K562 (cell line): Measurements from ENCODE around the gene RAB40B. TPM values are rescaled to one million over a fixed set of nuclear protein-coding genes. Genes with fewer than 3 reads are reported as not detected.

Experiments
- ATF1 ChIP-seq, 2 experiments: fragments of 450-650 bp in 1 of 2; IDR thresholded peaks; 2 replicates each; pipeline ENCODE4 v1.6.1; 2016; ENCODE audit warnings: missing compliant biosample characterization in 1 of 2, missing genetic modification characterization in 1 of 2
- CBX3 ChIP-seq, 2 experiments: IDR thresholded peaks; 1 replicate in 1 of 2; 2 replicates in 1 of 2; pipeline ENCODE4 v1.6.1; 2012; ENCODE audit warnings: inconsistent platforms in 2 of 2, low read length in 2 of 2, borderline replicate concordance in 1 of 2, control low read depth in 1 of 2
- CBX8 ChIP-seq: fragments of 200-600 bp; sonication (generic); IDR thresholded peaks from 2 replicates; pipeline ENCODE4 v1.6.1; 2012; ENCODE audit warnings: borderline replicate concordance, mixed run types, low read depth, mild to moderate bottlenecking, moderate library complexity, mixed read lengths, low read length, control low read depth, inconsistent platforms; ENCODE audit not compliant: poor library complexity, severe bottlenecking; ENCODE audit errors: extremely low read depth
- CEBPG ChIP-seq, 3 experiments: fragments of 200-800 bp in 1 of 3; sonication (Bioruptor generic) in 1 of 3; sonication (generic) in 1 of 3; formaldehyde crosslinking in 1 of 3; IDR thresholded peaks in 2 of 3; conservative IDR thresholded peaks in 1 of 3; 2 replicates each; pipeline versions ENCODE4 v1.6.1 to v1.8.0; 2016 to 2022; ENCODE audit warnings: missing compliant biosample characterization in 2 of 3, missing genetic modification characterization in 2 of 3, mild to moderate bottlenecking in 1 of 3, missing genetic modification reagents in 1 of 3
- CREB1 ChIP-seq, 2 experiments: sonication (generic) in 1 of 2; formaldehyde crosslinking in 1 of 2; IDR thresholded peaks; 2 replicates each; pipeline versions ENCODE4 v1.6.1 to v1.8.0; 2012 to 2022; ENCODE audit warnings: inconsistent platforms in 1 of 2, mild to moderate bottlenecking in 1 of 2, missing genetic modification reagents in 1 of 2, moderate library complexity in 1 of 2
- CTBP1 ChIP-seq: fragments of 450-650 bp; IDR thresholded peaks from 2 replicates; pipeline ENCODE4 v1.6.1; 2016; ENCODE audit warnings: borderline replicate concordance
- ETV1 ChIP-seq: fragments of 450-650 bp; conservative IDR thresholded peaks from 2 replicates; pipeline ENCODE4 v1.6.1; 2016; ENCODE audit warnings: missing genetic modification characterization, control low read depth, low read depth, missing compliant biosample characterization
- ETV5 ChIP-seq: sonication (generic); formaldehyde crosslinking; IDR thresholded peaks from 2 replicates; pipeline ENCODE4 v1.4.0; 2020; ENCODE audit warnings: low read depth, mild to moderate bottlenecking, missing genetic modification reagents
- HMBOX1 ChIP-seq: sonication (generic); IDR thresholded peaks from 2 replicates; pipeline ENCODE4 v1.6.1; 2016
- IFI16 ChIP-seq: fragments of 250-450 bp; sonication (Bioruptor Pico); IDR thresholded peaks from 2 replicates; pipeline ENCODE4 v2.1.2; 2022; ENCODE audit warnings: mild to moderate bottlenecking, inconsistent platforms
- ILK ChIP-seq: fragments of 450-650 bp; IDR thresholded peaks from 2 replicates; pipeline ENCODE4 v1.6.1; 2016; ENCODE audit warnings: missing genetic modification characterization, low read depth, mild to moderate bottlenecking, missing compliant biosample characterization, moderate library complexity, borderline replicate concordance
- IRF1 ChIP-seq: sonication (generic); formaldehyde crosslinking; IDR thresholded peaks from 2 replicates; pipeline ENCODE4 v1.8.0; 2022; ENCODE audit warnings: missing genetic modification reagents, mild to moderate bottlenecking, borderline replicate concordance
- MAFG ChIP-seq: fragments of 450-650 bp; conservative IDR thresholded peaks from 2 replicates; pipeline ENCODE4 v1.6.1; 2016; ENCODE audit warnings: missing genetic modification characterization, missing compliant biosample characterization
- MTA3 ChIP-seq: fragments of 450-650 bp; formaldehyde crosslinking; IDR thresholded peaks from 2 replicates; pipeline ENCODE4 v1.6.1; 2017; ENCODE audit warnings: mild to moderate bottlenecking, borderline replicate concordance
- RB1 ChIP-seq: fragments of 450-650 bp; IDR thresholded peaks from 2 replicates; pipeline ENCODE4 v1.6.1; 2017; ENCODE audit warnings: low read depth, mild to moderate bottlenecking
- SMARCA4 ChIP-seq: fragments of 450-650 bp; IDR thresholded peaks from 2 replicates; pipeline ENCODE4 v1.6.1; 2016
- SMARCB1 ChIP-seq: IDR thresholded peaks from 2 replicates; pipeline ENCODE4 v1.6.1; 2011; ENCODE audit warnings: improper control_type of control experiment, low read depth; ENCODE audit not compliant: insufficient read length
- SOX6 ChIP-seq: fragments of 450-650 bp; IDR thresholded peaks from 2 replicates; pipeline ENCODE4 v1.6.1; 2014; ENCODE audit warnings: mild to moderate bottlenecking
- SRSF3 ChIP-seq: fragments of 200-400 bp; formaldehyde crosslinking; IDR thresholded peaks from 2 replicates; pipeline ENCODE4 v1.6.1; 2016; ENCODE audit warnings: mild to moderate bottlenecking, low read length, moderate library complexity; ENCODE audit not compliant: insufficient read depth
- SRSF9 ChIP-seq: fragments of 200-400 bp; formaldehyde crosslinking; IDR thresholded peaks from 2 replicates; pipeline ENCODE4 v1.6.1; 2017; ENCODE audit warnings: low read depth, low read length, borderline replicate concordance
- TOE1 ChIP-seq, 2 experiments: fragments of 450-650 bp in 1 of 2; sonication (generic) in 1 of 2; formaldehyde crosslinking in 1 of 2; IDR thresholded peaks; 2 replicates each; pipeline versions ENCODE4 v1.7.1 to v1.8.0; 2016 to 2022; ENCODE audit warnings: borderline replicate concordance in 2 of 2, mild to moderate bottlenecking in 2 of 2, antibody characterized with exemption in 1 of 2, inconsistent platforms in 1 of 2, low read depth in 1 of 2, missing genetic modification reagents in 1 of 2, moderate library complexity in 1 of 2
- TRIM24 ChIP-seq, 2 experiments: fragments of 450-650 bp; IDR thresholded peaks; 2 replicates each; pipeline ENCODE4 v1.6.1; 2016
- U2AF1 ChIP-seq: fragments of 200-400 bp; formaldehyde crosslinking; optimal IDR thresholded peaks from 2 replicates; pipeline ENCODE3; 2017; ENCODE audit warnings: mild to moderate bottlenecking, low read depth, low read length, moderate library complexity
- ZNF699 ChIP-seq: fragments of 250-450 bp; sonication (Bioruptor Pico); IDR thresholded peaks from 2 replicates; pipeline ENCODE4 v1.8.0; 2021; ENCODE audit warnings: mild to moderate bottlenecking, moderate library complexity; ENCODE audit not compliant: insufficient replicate concordance
- polyA plus RNA-seq, 8 experiments: library from polyadenylated mRNA; depleted of rRNA in 4 of 8; stranded (reverse) in 5 of 8; unstranded in 3 of 8; fragments of >200 nt; fragmentation: Nextera tagmentation in 2 of 8; fragmentation: Illumina TruSeq in 1 of 8; extraction: Ambion mirVana in 2 of 8; extraction: Trizol in 1 of 8; gene quantifications; 2 replicates each; pipeline versions ENCODE4 v1.2.1 to v1.2.3, GENCODE V29; 2011 to 2014; ENCODE audit warnings: inconsistent platforms in 1 of 8, missing spikeins in 1 of 8
- total RNA-seq, 7 experiments: library from RNA; depleted of rRNA in 6 of 7; stranded (reverse); fragments of >200 nt in 6 of 7; fragmentation: Illumina TruSeq in 2 of 7; extraction: Trizol in 2 of 7; gene quantifications; 2 replicates each; pipeline versions ENCODE4 v1.2.1 to v1.2.3, GENCODE V29; 2011 to 2021; ENCODE audit warnings: low replicate concordance in 1 of 7

Gene RAB40B
- total and polyA plus RNA-seq, 9 of the 15 experiments (the other 6 are each of a cell fraction or from before 2014, with no cell fraction given): 0.13 to 4.6 (median 1.4) TPM

- TF ChIP-seq ZNF699 (CRISPR knock-in tag) (no peak), CREB1 (IDR thresholded peaks at IDR 0.05) (peak; percentile 58; the same call in 1 of the 2 replicates), CREB1 (CRISPR knock-in tag; IDR thresholded peaks at IDR 0.05) (peak; percentile 87), IFI16 (CRISPR knock-in tag) (no peak), MTA3 (peak; percentile 25; the same call in 1 of the 2 replicates), SMARCA4 (no peak), ILK (tag) (no peak), HMBOX1 (no peak), CBX8 (no peak), SRSF3 (no peak), ATF1 (CRISPR knock-in tag; IDR thresholded peaks at IDR 0.05) (0 out of 2 replicates have a peak, but pooled peaks have one; percentile 10), ATF1 (tag; IDR thresholded peaks at IDR 0.05) (peak; percentile 81), CEBPG (CRISPR knock-in tag; IDR thresholded peaks at IDR 0.05) (no peak), CEBPG (tag; conservative IDR thresholded peaks at IDR 0.05 in 1 of 2, IDR thresholded peaks at IDR 0.05 in 1 of 2) (no peak), IRF1 (CRISPR knock-in tag) (no peak), ETV1 (tag) (peak; percentile 75), TRIM24 (IDR thresholded peaks at IDR 0.05) (no peak), ETV5 (peak; percentile 96), MAFG (tag) (no peak), RB1 (peak; percentile 81), SMARCB1 (no peak), SOX6 (no peak), U2AF1 (peak; percentile 59), TOE1 (IDR thresholded peaks at IDR 0.05; ENCODE audit: borderline replicate concordance) (no peak), TOE1 (CRISPR knock-in tag; IDR thresholded peaks at IDR 0.05; ENCODE audit: borderline replicate concordance, low read depth) (peak; percentile 70; the same call in 1 of the 2 replicates), CTBP1 (peak; percentile 95), CBX3 (IDR thresholded peaks at IDR 0.05; ENCODE audit: borderline replicate concordance in 1 of 2, low read length in 2 of 2) (no peak), SRSF9 (no peak)
Measured at GRCh38 chr17:82648165-82648668, 50.3 kb downstream of the RAB40B start, which contains the start of gene WDR45B (continued).
